Astrocyte of the spinal cord (primary cell): ENCODE measurements around the gene GPR84.
A peak's percentile ranks its signal among the peaks of the same experiment; 100 is the strongest.

ENCODE experiments used
- DNase-seq: peaks from one replicate; pipeline ENCODE4 v3.0.0; 2011; ENCODE audit warnings: low read depth, low spot score
- H3K4me3 ChIP-seq: 2 replicates; pipeline ENCODE4 v1.5.1; 2011; ENCODE audit warnings: low read depth, mild to moderate bottlenecking, low read length, moderate library complexity
- in situ Hi-C: cut with HindIII; loops from 2 replicates; pipeline ENCODE4 v1.10.0; 2017; ENCODE audit warnings: low sequenced_read_pairs
- TF ChIP-seq, protein P1 (sequence below): IDR thresholded peaks from 2 replicates; pipeline ENCODE4 v1.5.1; 2012; ENCODE audit warnings: low read depth, mild to moderate bottlenecking, low read length, inconsistent platforms

GPR84 gene

DNA sequence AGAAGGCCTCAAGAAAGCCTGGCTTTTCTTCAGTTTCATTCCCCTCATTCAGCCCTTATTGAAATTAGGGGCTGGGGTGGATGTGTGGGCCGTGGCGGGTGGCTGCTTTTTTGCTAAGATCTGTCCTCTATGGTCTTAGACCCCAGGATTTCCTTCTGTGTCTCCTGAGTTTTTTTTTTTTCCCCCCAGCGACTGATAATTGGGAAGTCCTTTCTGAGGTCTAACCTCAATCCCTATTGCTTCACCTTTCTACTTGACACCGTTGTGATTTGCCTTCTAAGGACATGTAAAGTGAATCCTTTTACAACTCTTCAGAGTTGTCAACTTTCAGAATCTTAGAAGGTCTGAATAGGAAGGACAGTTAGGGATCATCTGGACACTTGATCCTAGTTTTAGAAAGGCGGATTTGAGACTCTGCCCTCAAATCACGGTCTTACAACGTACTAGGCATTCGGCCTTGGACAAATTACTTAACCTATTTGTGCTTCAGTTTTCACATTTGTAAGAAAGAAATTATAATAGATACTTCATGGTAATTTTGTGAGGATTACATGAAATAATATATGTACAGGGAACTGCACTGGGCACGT is 4.4 kb downstream of the GPR84 start:
- DNase-seq = no peak
- TF ChIP-seq, protein P1, sequence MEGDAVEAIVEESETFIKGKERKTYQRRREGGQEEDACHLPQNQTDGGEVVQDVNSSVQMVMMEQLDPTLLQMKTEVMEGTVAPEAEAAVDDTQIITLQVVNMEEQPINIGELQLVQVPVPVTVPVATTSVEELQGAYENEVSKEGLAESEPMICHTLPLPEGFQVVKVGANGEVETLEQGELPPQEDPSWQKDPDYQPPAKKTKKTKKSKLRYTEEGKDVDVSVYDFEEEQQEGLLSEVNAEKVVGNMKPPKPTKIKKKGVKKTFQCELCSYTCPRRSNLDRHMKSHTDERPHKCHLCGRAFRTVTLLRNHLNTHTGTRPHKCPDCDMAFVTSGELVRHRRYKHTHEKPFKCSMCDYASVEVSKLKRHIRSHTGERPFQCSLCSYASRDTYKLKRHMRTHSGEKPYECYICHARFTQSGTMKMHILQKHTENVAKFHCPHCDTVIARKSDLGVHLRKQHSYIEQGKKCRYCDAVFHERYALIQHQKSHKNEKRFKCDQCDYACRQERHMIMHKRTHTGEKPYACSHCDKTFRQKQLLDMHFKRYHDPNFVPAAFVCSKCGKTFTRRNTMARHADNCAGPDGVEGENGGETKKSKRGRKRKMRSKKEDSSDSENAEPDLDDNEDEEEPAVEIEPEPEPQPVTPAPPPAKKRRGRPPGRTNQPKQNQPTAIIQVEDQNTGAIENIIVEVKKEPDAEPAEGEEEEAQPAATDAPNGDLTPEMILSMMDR = no peak
- peak overlapping the region; percentile 33 for H3K4me3 ChIP-seq
- in situ Hi-C loops = loop anchor here (25.0 kb wide), 1 partner anchor 148 kb away; no protein-coding TSS in a partner anchor

DNA sequence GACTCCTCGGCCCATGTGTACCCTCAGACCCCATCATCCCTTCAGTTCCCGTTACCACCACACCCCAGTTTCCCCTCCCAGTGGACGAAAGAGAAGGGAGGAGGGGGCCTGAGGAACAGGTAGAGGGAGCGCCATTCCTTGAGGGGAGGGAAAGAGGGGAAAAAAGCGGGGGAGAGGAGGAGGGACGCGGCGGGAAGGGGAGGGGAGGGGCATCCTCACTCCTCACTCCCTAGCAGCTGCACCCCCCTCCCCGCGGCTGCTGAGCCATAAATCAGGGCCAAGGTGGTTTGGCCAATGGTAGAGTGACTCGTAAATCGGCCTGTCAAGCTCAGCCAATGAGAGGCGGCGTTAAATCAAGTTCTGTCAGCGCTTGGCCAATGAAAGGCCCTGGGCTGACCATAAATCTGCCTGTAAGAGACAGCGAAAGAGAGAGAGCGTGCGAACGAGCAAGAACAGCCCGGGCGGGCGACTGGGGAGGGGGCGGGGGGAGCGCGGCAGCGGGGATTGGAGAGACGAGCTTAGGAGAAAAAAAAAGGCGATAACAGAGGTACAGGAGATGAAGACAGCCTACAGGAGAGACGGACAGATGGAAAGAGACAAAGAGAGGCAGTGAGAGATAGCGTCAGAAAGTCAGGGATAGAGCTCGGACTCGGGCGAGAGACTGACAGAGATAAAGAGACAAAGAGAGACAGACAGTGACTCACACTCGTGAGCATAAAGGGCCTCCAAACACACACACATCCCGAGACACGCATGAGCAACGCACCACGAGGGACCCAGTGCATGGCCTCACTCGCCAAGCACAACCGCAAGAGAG is 5.1 kb downstream of the GPR84 start:
- H3K4me3 ChIP-seq = peak overlapping the region; percentile 49
- TF ChIP-seq, protein P1 = no peak
- in situ Hi-C loops = loop anchor here (25.0 kb wide), 1 partner anchor 147 kb away; no protein-coding TSS in a partner anchor
- DNase-seq = peak; percentile 100

DNA sequence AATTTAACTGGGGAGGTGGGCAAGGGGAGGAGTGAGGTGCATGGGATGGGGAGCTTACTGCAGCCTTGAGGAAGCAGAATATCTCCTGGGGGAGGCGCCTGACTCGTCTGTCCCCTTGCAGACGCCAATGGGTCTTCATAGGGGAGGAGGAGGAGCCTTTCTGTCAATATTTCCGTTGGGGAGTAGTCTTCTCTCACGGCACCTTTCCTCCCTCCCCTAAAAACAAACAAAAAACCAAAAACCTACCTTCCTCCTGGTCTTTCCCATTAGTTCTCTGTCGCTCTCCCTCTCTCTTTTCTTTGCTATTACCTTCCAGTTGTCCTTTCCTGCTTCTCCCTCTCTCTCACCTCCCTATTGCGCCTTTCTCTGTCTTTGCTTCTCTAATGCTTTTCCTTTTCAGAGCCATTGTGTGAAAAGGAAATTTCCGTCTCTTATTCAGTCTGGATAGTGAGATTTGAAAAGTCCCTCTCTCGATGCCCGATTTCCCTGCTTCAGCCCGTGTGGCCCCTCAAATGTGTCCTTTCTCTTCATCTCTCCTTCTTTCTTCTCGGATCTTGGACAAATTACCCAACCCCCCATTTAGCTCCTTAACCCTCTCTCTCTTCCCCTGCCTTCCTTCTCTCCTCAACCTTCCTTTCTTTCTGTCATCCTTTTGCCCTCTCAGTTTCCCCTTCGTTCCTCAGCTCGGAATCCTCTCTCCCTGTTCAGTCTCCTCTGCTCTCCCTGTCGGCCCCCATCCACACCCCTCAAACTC is 5.9 kb downstream of the GPR84 start:
- in situ Hi-C loops = loop anchor here (25.0 kb wide), 1 partner anchor 146 kb away; no protein-coding TSS in a partner anchor
- TF ChIP-seq, protein P1 = no peak
- no peak for DNase-seq
- H3K4me3 ChIP-seq = peak overlapping the region; percentile 49

DNA sequence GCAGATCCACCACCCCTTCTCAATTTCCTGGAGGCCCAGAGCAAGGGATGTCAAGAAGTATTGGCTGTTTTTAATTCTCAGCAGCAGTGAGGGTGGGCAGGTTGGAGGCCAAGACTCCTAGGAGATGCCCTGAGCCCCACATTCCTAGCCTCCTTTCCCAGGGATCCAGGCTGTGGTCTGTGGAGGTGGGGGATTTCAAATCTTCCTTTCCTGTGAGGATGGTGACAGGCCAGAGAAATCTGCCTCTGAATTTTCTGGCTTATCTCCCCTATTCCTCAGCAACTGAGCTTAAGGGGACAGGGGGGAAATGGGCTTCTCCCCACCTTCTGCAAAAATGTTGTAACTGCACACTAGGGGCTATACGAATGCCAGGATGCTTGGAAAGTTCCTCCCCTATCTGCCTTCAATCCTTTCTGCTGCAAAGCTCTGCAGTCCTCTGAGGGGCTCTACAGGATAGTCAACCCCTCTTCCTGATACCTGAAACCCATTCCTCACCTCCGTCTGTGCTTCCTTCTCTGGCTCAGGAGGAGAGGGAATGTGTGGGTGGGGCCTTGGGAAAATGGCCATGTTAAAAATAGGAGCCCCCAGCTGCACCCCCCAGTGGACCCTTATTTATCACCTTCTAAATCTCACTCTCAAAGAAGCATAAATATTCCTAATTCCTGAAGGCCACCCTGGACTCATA is 6.6 kb downstream of the GPR84 start:
- no peak overlapping the region for H3K4me3 ChIP-seq
- in situ Hi-C loops = loop anchor here (25.0 kb wide), 1 partner anchor 145 kb away; no protein-coding TSS in a partner anchor
- TF ChIP-seq, protein P1 = no peak
- DNase-seq = no peak

DNA sequence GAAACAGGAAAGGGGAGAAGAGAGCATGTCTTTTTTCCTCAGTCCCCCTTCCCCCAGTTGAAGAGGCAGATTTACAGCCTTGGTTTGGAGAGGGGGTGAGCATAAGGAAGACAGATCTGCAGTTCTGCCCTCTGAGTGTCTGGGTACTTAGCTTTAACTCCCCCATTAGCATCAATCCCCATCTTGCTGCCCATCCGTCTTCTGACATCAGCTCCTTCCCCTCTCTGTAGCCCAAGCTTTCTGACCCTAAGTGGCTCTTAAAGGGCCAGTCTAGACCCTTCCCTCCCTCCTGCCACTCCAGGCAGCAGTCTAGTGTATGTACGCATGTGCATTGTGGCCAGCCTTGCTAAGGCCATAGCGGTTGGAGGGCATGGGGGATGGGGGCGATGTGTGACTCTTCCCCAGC is 7.3 kb downstream of the GPR84 start:
- in situ Hi-C loops = loop anchor here (25.0 kb wide), 1 partner anchor 145 kb away; no protein-coding TSS in a partner anchor
- DNase-seq = no peak
- no peak overlapping the region for H3K4me3 ChIP-seq
- TF ChIP-seq, protein P1 = no peak

DNA sequence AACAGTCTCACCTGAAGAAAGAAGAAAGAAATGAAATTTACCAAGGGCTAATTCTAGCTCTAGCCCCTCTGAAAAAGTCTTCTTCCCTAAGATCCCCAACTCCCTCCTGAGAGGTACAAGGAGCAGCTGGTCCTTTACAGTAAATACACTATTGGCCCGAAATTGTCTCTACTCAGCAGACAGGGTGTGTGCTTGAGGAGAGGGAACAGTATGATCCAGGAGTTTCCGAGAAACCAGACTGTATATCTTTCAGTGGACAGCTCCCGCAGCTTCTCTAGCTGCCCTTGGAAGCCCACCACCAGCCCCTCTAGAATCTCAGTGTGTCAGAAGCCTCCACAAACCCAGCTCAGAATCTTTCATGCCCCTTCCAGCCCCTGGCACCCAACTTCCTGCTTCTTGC is 8.1 kb downstream of the GPR84 start:
- in situ Hi-C loops = loop anchor here (25.0 kb wide), 1 partner anchor 144 kb away; no protein-coding TSS in a partner anchor

More for the DNA sequence above, 8.1 kb downstream of the GPR84 start:
- TF ChIP-seq, protein P1 = no peak
- H3K4me3 ChIP-seq = no peak overlapping the region
- no peak for DNase-seq
